Effector memory CD8-positive, alpha-beta T cell (primary cell): ENCODE data around the gene LRRTM1.

Experiments used
- ATAC-seq: fragments of 150-1000 bp; cut with Tn5 transposase; replicated peaks from 2 replicates; pipeline ENCODE4 v1.10.0; 2021; ENCODE audit warnings: mild to moderate bottlenecking, moderate library complexity
- DNase-seq, 3 experiments: peaks; one replicate each; pipeline ENCODE4 v3.0.0; 2021
- H3K27ac Mint-ChIP-seq, 2 donors: one replicate each; pipeline ENCODE4 v1.8.0; 2022; ENCODE audit warnings: mild to moderate bottlenecking in 2 of 2, mixed read lengths in 2 of 2, moderate library complexity in 2 of 2
- H3K27me3 Mint-ChIP-seq, 2 donors: one replicate each; pipeline ENCODE4 v1.8.0; 2022; ENCODE audit warnings: mixed read lengths in 2 of 2
- H3K36me3 Mint-ChIP-seq: one replicate; pipeline ENCODE4 v1.8.0; 2022; ENCODE audit warnings: mild to moderate bottlenecking, moderate library complexity, mixed read lengths; ENCODE audit not compliant: insufficient read depth
- H3K4me1 Mint-ChIP-seq, 2 donors: one replicate each; pipeline ENCODE4 v1.8.0; 2022; ENCODE audit warnings: low read depth in 2 of 2, mixed read lengths in 2 of 2
- H3K4me3 Mint-ChIP-seq, 2 donors: one replicate each; pipeline ENCODE4 v1.8.0; 2022; ENCODE audit warnings: mild to moderate bottlenecking in 2 of 2, mixed read lengths in 2 of 2, moderate library complexity in 2 of 2
- H3K9me3 Mint-ChIP-seq, 2 donors: one replicate each; pipeline ENCODE4 v1.8.0; 2022; ENCODE audit warnings: mixed read lengths in 2 of 2
- total RNA-seq, 9 experiments: gene quantifications; one replicate each; lab custom pipeline; 2026; lab: John Stamatoyannopoulos, UW

Gene LRRTM1, protein sequence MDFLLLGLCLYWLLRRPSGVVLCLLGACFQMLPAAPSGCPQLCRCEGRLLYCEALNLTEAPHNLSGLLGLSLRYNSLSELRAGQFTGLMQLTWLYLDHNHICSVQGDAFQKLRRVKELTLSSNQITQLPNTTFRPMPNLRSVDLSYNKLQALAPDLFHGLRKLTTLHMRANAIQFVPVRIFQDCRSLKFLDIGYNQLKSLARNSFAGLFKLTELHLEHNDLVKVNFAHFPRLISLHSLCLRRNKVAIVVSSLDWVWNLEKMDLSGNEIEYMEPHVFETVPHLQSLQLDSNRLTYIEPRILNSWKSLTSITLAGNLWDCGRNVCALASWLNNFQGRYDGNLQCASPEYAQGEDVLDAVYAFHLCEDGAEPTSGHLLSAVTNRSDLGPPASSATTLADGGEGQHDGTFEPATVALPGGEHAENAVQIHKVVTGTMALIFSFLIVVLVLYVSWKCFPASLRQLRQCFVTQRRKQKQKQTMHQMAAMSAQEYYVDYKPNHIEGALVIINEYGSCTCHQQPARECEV
- 0 to 0.06 (median 0) reads per million in 9 experiments for total RNA-seq

- H3K9me3 Mint-ChIP-seq: peaks cover 4 to 5% of the 10 kb centered on the region in 2 donors
- H3K36me3 Mint-ChIP-seq: peaks cover 3% of the 10 kb centered on the region
- no peak within 1 kb of the TSS for H3K27ac Mint-ChIP-seq
- H3K4me1 Mint-ChIP-seq: no peaks in the 10 kb centered on the region
- no peak within 1 kb of the TSS for H3K4me3 Mint-ChIP-seq
- ATAC-seq (no peak), DNase-seq (no peak)
- peaks cover 4 to 24% of the 10 kb centered on the region in 2 donors for H3K27me3 Mint-ChIP-seq
Observed at GRCh38 chr2:80303909-80304837, at the start of gene LRRTM1. TSS of gene LRRTM1 (minus strand) at chr2:80304752. CDS start at chr2:80303819, 933 bp downstream.

GRCh38 chr2:80351231-80351630 lies 46.7 kb upstream of the LRRTM1 start:
- Mint-ChIP-seq H3K27me3 (no peaks in the 10 kb centered on the region), H3K9me3 (peaks cover 11 to 22% of the 10 kb centered on the region in 2 donors), H3K4me3 (no peak overlapping the region), H3K4me1 (no peaks in the 10 kb centered on the region), H3K36me3 (no peaks in the 10 kb centered on the region), H3K27ac (no peak overlapping the region)
- ATAC-seq: no peak
- DNase-seq: no peak

DNA sequence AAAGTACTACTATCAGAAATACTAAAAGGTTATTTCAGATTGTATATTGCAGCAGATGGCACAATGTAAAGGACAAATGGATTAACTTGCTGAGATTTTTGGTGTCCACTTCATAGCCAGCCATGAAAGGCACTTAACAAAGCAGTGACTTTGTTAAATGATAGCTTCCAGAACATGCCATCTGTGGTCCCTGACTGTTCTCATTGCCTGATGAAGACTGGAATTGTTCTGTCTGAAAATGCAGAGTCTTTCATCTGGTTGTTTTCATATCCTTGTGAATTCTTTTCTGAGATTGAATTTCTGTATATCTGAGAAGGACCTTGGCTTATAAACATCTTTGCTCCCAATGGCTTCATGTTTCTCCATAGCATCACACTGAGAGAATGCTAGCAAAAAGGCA lies 44.4 kb upstream of the LRRTM1 start:
- DNase-seq (no peak), ATAC-seq (no peak)
- Mint-ChIP-seq H3K4me1 (no peaks in the 10 kb centered on the region), H3K36me3 (no peaks in the 10 kb centered on the region), H3K27me3 (no peaks in the 10 kb centered on the region), H3K27ac (no peak overlapping the region), H3K4me3 (no peak overlapping the region), H3K9me3 (peaks cover 19 to 31% of the 10 kb centered on the region in 2 donors)

- no peak for DNase-seq
- H3K4me3 Mint-ChIP-seq: no peak overlapping the region
- H3K27ac Mint-ChIP-seq: no peak overlapping the region
- no peaks in the 10 kb centered on the region for H3K4me1 Mint-ChIP-seq
- no peaks in the 10 kb centered on the region for H3K27me3 Mint-ChIP-seq
- ATAC-seq: no peak
- peaks cover 20 to 29% of the 10 kb centered on the region in 2 donors for H3K9me3 Mint-ChIP-seq
- H3K36me3 Mint-ChIP-seq: no peaks in the 10 kb centered on the region
Observed at GRCh38 chr2:80348078-80348477, 43.5 kb upstream of the LRRTM1 start.

- Mint-ChIP-seq H3K27ac (no peak overlapping the region), H3K4me3 (no peak overlapping the region), H3K4me1 (no peaks in the 10 kb centered on the region), H3K27me3 (no peaks in the 10 kb centered on the region), H3K9me3 (peaks cover 11 to 15% of the 10 kb centered on the region in 2 donors), H3K36me3 (no peaks in the 10 kb centered on the region)
- DNase-seq (no peak), ATAC-seq (no peak)
Observed at GRCh38 chr2:80340022-80340421, 35.5 kb upstream of the LRRTM1 start.

GRCh38 chr2:80338794-80339193 lies 34.2 kb upstream of the LRRTM1 start:
- ATAC-seq (no peak), DNase-seq (no peak)
- Mint-ChIP-seq H3K4me3 (no peak overlapping the region), H3K9me3 (peaks cover 4 to 15% of the 10 kb centered on the region in 2 donors), H3K27ac (no peak overlapping the region), H3K36me3 (no peaks in the 10 kb centered on the region), H3K4me1 (no peaks in the 10 kb centered on the region), H3K27me3 (no peaks in the 10 kb centered on the region)

DNA sequence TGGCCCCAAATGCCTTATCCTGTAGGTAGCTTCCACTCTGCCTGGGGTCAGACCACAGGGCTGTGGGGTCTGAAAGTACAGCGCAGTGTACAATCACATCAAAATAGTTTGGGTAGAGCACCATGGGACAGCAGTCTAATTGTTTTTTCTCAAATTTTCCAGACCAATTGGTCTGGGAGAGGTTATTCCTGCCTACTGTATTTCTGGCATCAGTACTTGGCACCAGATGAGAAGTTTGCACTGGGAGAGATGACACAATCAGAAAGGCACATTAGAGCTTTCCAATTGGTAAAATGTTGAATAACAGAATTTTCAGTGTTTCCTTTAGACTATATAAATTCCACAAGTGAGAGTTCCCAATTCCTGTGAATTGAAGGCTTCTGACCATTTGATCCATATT lies 30.9 kb upstream of the LRRTM1 start:
- ATAC-seq (no peak), DNase-seq (no peak)
- Mint-ChIP-seq H3K36me3 (no peaks in the 10 kb centered on the region), H3K9me3 (peaks cover 7 to 22% of the 10 kb centered on the region in 2 donors), H3K27me3 (no peaks in the 10 kb centered on the region), H3K4me3 (no peak overlapping the region), H3K27ac (no peak overlapping the region), H3K4me1 (no peaks in the 10 kb centered on the region)

GRCh38 chr2:80333886-80334285 lies 29.3 kb upstream of the LRRTM1 start:
- Mint-ChIP-seq H3K36me3 (no peaks in the 10 kb centered on the region), H3K4me1 (no peaks in the 10 kb centered on the region), H3K9me3 (peaks cover 12 to 22% of the 10 kb centered on the region in 2 donors), H3K27me3 (no peaks in the 10 kb centered on the region), H3K27ac (no peak overlapping the region), H3K4me3 (no peak overlapping the region)
- DNase-seq (no peak), ATAC-seq (no peak)

DNA sequence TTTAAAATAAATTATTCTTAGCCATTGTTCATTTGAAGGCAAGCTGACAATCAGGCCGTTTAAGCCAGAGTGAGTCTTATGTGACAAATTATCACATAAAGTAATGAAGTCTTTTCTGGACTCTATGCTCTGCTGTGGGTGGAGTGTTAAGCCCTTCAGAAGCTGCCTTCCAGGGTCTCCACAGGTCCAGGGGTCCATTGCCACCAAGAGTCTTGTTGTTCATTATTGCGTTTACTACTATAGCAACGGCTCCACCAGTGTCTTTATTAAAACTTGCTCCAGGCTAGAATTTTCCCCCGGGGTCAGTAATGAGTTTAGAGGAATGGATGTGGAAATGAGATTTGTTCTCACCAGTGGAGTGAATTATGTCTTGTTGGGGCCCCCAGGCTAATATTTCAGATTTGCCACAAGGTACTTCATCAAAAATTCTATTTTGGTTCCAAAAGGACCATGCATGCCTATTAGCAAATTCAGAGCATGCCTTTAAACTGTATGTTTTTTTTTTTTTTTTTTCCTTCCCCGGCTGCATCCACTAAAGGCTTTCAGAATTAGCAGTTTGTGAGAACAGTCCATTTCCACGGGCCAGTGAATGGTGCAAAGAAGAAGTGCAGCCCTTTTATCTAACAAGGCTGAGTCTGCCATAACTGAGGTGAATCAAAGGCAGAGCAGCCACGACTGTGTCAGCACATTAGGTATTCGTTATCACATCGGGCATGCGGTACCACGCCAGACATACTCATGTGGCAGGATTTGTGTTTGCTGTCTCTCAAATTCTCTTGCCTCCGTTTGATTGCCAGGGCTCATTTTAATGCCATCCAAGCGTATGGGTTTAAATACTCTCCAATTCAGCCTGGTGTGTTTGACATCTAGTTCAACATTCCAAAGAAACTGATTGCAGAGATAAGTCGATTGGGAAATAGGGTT lies 26.2 kb upstream of the LRRTM1 start:
- no peak for ATAC-seq
- no peak for DNase-seq
- Mint-ChIP-seq H3K36me3 (no peaks in the 10 kb centered on the region), H3K27me3 (no peaks in the 10 kb centered on the region), H3K4me1 (no peaks in the 10 kb centered on the region), H3K9me3 (peaks cover 13 to 22% of the 10 kb centered on the region in 2 donors), H3K27ac (no peak overlapping the region), H3K4me3 (no peak overlapping the region)

GRCh38 chr2:80329491-80329890 lies 24.9 kb upstream of the LRRTM1 start:
- H3K9me3 Mint-ChIP-seq: peaks cover 13 to 14% of the 10 kb centered on the region in 2 donors
- H3K27me3 Mint-ChIP-seq: no peaks in the 10 kb centered on the region
- no peaks in the 10 kb centered on the region for H3K36me3 Mint-ChIP-seq
- H3K27ac Mint-ChIP-seq: no peak overlapping the region
- no peak overlapping the region for H3K4me3 Mint-ChIP-seq
- no peaks in the 10 kb centered on the region for H3K4me1 Mint-ChIP-seq
- ATAC-seq: no peak
- DNase-seq: no peak

- H3K4me1 Mint-ChIP-seq: no peaks in the 10 kb centered on the region
- DNase-seq (no peak), ATAC-seq (no peak)
- peaks cover 7 to 11% of the 10 kb centered on the region in 2 donors for H3K9me3 Mint-ChIP-seq
- no peak overlapping the region for H3K4me3 Mint-ChIP-seq
- no peaks in the 10 kb centered on the region for H3K27me3 Mint-ChIP-seq
- H3K36me3 Mint-ChIP-seq: no peaks in the 10 kb centered on the region
- no peak overlapping the region for H3K27ac Mint-ChIP-seq
Observed at GRCh38 chr2:80328159-80328571, 23.6 kb upstream of the LRRTM1 start.

- Mint-ChIP-seq H3K4me3 (no peak overlapping the region), H3K9me3 (peaks cover 0 to 8% of the 10 kb centered on the region in 2 donors), H3K4me1 (no peaks in the 10 kb centered on the region), H3K36me3 (no peaks in the 10 kb centered on the region), H3K27ac (no peak overlapping the region), H3K27me3 (no peaks in the 10 kb centered on the region)
- ATAC-seq (no peak), DNase-seq (no peak)
Observed at GRCh38 chr2:80326861-80327260, 22.3 kb upstream of the LRRTM1 start.

DNA sequence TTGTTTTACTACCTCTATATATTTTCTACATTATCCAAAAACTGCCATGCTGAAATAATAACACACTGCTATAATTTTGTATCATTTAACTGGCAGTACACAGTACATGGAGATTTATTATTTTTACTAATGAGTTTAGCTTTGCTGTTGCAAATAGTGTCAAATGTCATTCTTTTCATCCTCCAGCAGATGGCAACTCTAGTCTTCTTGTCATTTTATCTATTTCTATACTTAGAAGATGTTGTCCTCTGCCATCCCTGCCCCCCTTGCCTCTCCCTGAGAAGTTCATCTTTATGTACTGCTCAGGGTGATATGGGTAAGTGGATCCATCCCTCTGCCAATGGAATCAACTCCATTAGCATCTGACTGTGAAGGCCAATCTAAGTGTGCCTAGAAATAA lies 21.7 kb upstream of the LRRTM1 start:
- Mint-ChIP-seq H3K4me1 (no peaks in the 10 kb centered on the region), H3K36me3 (no peaks in the 10 kb centered on the region), H3K27me3 (no peaks in the 10 kb centered on the region), H3K27ac (no peak overlapping the region), H3K9me3 (peaks cover 0 to 8% of the 10 kb centered on the region in 2 donors), H3K4me3 (no peak overlapping the region)
- ATAC-seq (no peak), DNase-seq (no peak)
